ENCODE data around the gene RGL2. TPM values are rescaled to one million over a fixed set of nuclear protein-coding genes. Genes with fewer than 3 reads are reported as not detected.

The RGL2 gene
- total RNA-seq, 1 donor from 2014 or later, result 66.5 TPM

DNA sequence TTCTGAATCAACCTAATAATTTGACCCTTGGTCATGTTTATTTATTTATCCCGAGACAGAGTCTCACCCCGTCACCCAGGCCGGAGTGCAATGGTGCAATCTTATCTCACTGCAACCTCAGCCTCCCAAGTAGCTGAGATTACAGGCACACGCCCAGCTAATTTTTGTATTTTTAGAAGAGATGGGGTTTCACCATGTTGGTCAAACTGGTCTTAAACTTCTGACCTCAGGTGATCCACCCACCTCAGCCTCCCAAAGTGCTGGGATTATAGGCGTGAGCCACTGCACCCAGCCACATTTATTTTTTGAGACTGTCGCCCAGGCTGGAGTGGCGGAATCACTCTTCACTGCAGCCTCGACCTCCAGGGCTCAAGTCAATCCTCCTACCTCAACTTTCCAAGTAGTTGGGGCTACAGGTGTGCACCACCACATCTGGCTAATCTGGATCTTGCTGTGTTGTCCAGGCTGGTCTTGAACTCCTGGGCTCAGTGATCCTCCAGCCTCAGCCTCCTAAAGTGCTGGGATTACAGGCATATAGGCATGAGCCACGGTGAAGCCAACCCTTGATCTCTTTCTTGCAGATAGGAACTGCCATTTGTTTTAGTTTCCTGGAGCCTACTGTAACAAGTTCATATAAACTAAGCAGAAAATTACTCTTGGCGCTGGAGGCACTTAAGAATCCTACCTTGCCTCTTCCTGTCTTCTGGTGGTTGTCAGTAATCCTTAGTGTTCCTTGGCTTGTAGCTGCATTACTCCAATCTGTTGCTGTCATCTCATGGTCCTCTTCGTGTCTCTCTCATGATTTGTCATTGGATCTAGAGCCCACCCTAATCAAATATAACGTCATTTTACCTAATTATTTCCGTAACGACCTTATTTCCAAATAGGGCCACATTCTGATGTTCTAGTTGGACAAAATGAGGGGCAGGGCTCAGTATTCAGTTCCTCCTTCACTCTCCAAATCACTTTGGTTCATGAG is 24.5 kb downstream of the RGL2 start:
- H3K27ac Mint-ChIP-seq, result peak overlapping the region; percentile 100
- ChIA-PET CTCF (no interaction called here), POLR2A (no interaction called here)
- ATAC-seq (ENCODE audit: low read depth), result no peak
- H3K4me3 Mint-ChIP-seq, result peak overlapping the region; percentile 100
- intact Hi-C loops (cut with micrococcal nuclease), result loop anchor here (5.0 kb wide), 1 partner anchor 513 kb away; the partner anchor contains the start of gene LEMD2
- H3K9me3 Mint-ChIP-seq, result no peaks in the 10 kb centered on the region
- H3K36me3 Mint-ChIP-seq (ENCODE audit: low read depth), result peaks cover 75% of the 10 kb centered on the region
- DNase-seq, result no peak
- TF ChIP-seq CTCF (IDR thresholded peaks at IDR 0.05), result no peak
- peaks cover 76% of the 10 kb centered on the region for H3K4me1 Mint-ChIP-seq
- H3K27me3 Mint-ChIP-seq, result no peaks in the 10 kb centered on the region

- H3K27ac Mint-ChIP-seq, result peak overlapping the region; percentile 100
Measured at GRCh38 chr6:33273129-33273923, 25.4 kb downstream of the RGL2 start.

GRCh38 chr6:33272275-33273128 is 26.2 kb downstream of the RGL2 start:
- H3K27ac Mint-ChIP-seq, result peak overlapping the region; percentile 100
- peak; percentile 4 for ATAC-seq (ENCODE audit: low read depth)

More at GRCh38 chr6:33273129-33273923, 25.4 kb downstream of the RGL2 start:
- Mint-ChIP-seq H3K4me1 (peaks cover 70% of the 10 kb centered on the region), H3K36me3 (ENCODE audit: low read depth) (peaks cover 76% of the 10 kb centered on the region), H3K4me3 (peak overlapping the region; percentile 100), H3K9me3 (no peaks in the 10 kb centered on the region), H3K27me3 (no peaks in the 10 kb centered on the region)
- POLR2A ChIA-PET, result interaction anchor here (2.4 to 3.9 kb wide), 7 partner anchors 16 to 198 kb away, joined by 9 to 80 read pairs (median 28); partner anchors contain the start of genes CUTA, HLA-DPB1, PFDN6 and RGL2
- CTCF ChIA-PET, result no interaction called here
- intact Hi-C loops (cut with micrococcal nuclease), result loop anchor here (5.0 kb wide), 1 partner anchor 514 kb away; the partner anchor contains the start of gene LEMD2
- no peak for ATAC-seq (ENCODE audit: low read depth)
- no peak for TF ChIP-seq CTCF (IDR thresholded peaks at IDR 0.05)
- DNase-seq, result no peak

More at GRCh38 chr6:33272275-33273128, 26.2 kb downstream of the RGL2 start:
- no peak for DNase-seq
- H3K27me3 Mint-ChIP-seq, result no peaks in the 10 kb centered on the region
- no peaks in the 10 kb centered on the region for H3K9me3 Mint-ChIP-seq
- H3K36me3 Mint-ChIP-seq (ENCODE audit: low read depth), result peaks cover 81% of the 10 kb centered on the region
- H3K4me3 Mint-ChIP-seq, result peak overlapping the region; percentile 100
- CTCF ChIA-PET, result interaction anchor here (1.0 to 2.0 kb wide), 4 partner anchors 16 to 272 kb away, joined by 3 to 11 read pairs (median 4); partner anchors contain the start of genes PFDN6 and WDR46
- POLR2A ChIA-PET, result interaction anchor here (0.5 to 3.9 kb wide), 38 partner anchors 9 to 1607 kb away, joined by 3 to 80 read pairs (median 6); partner anchors contain the start of genes BAK1, CSNK2B, CUTA and HLA-DMA
- intact Hi-C loops (cut with micrococcal nuclease), result loop anchor here (5.0 kb wide), 1 partner anchor 515 kb away; the partner anchor contains the start of gene LEMD2
- no peak for TF ChIP-seq CTCF (IDR thresholded peaks at IDR 0.05)
- H3K4me1 Mint-ChIP-seq, result peaks cover 63% of the 10 kb centered on the region

All from activated B cell treated with CpG ODN at 0.5 μM for 24 hours (primary cell).